SK-N-DZ (cell line): ENCODE data around the gene OXNAD1. TPM values are rescaled to one million over a fixed set of nuclear protein-coding genes. Genes with fewer than 3 reads are reported as not detected.

Source experiments
- DNase-seq: peaks from one replicate; pipeline ENCODE4 v3.0.0-alpha.2; 2015; ENCODE audit warnings: low spot score
- polyA plus RNA-seq, 2 experiments: library from polyadenylated mRNA; depleted of rRNA; stranded (reverse); fragments of >200 nt; gene quantifications; 2 replicates each; pipeline ENCODE4 v1.2.3, GENCODE V29; 2014

The OXNAD1 gene
- 22.0 and 27.1 TPM in 2 replicates for polyA plus RNA-seq (2014; cell fraction: cytosol; rRNA removed)
- polyA plus RNA-seq (2014; cell fraction: nucleus; rRNA removed): 25.1 and 26.3 TPM in 2 replicates

GRCh38 chr3:16264708-16265454, at the start of gene OXNAD1, which contains the start of gene DPH3:
TSS of gene OXNAD1 (plus strand) at chr3:16265212. CDS start at chr3:16270953, 5,741 bp downstream.
TSS of gene DPH3 (minus strand) at chr3:16264943. CDS start at chr3:16264876, 67 bp downstream.
- DNase-seq: peak; percentile 99

GRCh38 chr3:16216373-16216935, 48.6 kb upstream of the OXNAD1 start:
- peak; percentile 25 for DNase-seq

- DNase-seq: no peak
Measured at GRCh38 chr3:16219777-16220176, 45.2 kb upstream of the OXNAD1 start.

GRCh38 chr3:16221990-16222389, 43.0 kb upstream of the OXNAD1 start:
- no peak for DNase-seq

GRCh38 chr3:16222547-16222946, 42.5 kb upstream of the OXNAD1 start:
- DNase-seq: no peak

GRCh38 chr3:16224325-16224724, 40.7 kb upstream of the OXNAD1 start:
- DNase-seq: no peak

GRCh38 chr3:16227566-16227965, 37.4 kb upstream of the OXNAD1 start:
- DNase-seq: no peak

- no peak for DNase-seq
Measured at GRCh38 chr3:16229681-16230080, 35.3 kb upstream of the OXNAD1 start.

GRCh38 chr3:16231983-16232382, 33.0 kb upstream of the OXNAD1 start:
- DNase-seq: no peak

GRCh38 chr3:16233806-16234205, 31.2 kb upstream of the OXNAD1 start:
- DNase-seq: no peak

GRCh38 chr3:16234281-16234680, 30.7 kb upstream of the OXNAD1 start:
- no peak for DNase-seq

- no peak for DNase-seq
Measured at GRCh38 chr3:16236030-16236639, 28.9 kb upstream of the OXNAD1 start.

- no peak for DNase-seq
Measured at GRCh38 chr3:16236856-16237393, 28.1 kb upstream of the OXNAD1 start.

GRCh38 chr3:16239086-16239770, 25.8 kb upstream of the OXNAD1 start:
- no peak for DNase-seq

- peak; percentile 31 for DNase-seq
Measured at GRCh38 chr3:16239780-16240179, 25.2 kb upstream of the OXNAD1 start.

- DNase-seq: no peak
Measured at GRCh38 chr3:16240229-16241023, 24.6 kb upstream of the OXNAD1 start.

GRCh38 chr3:16241225-16241624, 23.8 kb upstream of the OXNAD1 start:
- no peak for DNase-seq

GRCh38 chr3:16242177-16242576, 22.8 kb upstream of the OXNAD1 start:
- no peak for DNase-seq

GRCh38 chr3:16243706-16244490, 21.1 kb upstream of the OXNAD1 start:
- no peak for DNase-seq

- no peak for DNase-seq
Measured at GRCh38 chr3:16245609-16246008, 19.4 kb upstream of the OXNAD1 start.
